Neutrophil (primary cell): ENCODE data around the gene DLEU7.

Experiments
- H3K27ac ChIP-seq: fragments of 200-600 bp; sonication (generic); 2 replicates; pipeline ENCODE4 v1.5.1; 2016; ENCODE audit warnings: mild to moderate bottlenecking, moderate library complexity
- H3K27me3 ChIP-seq: fragments of 200-600 bp; sonication (generic); 2 replicates; pipeline ENCODE4 v1.6.0; 2016; ENCODE audit warnings: mild to moderate bottlenecking
- H3K36me3 ChIP-seq: fragments of 200-600 bp; sonication (generic); 2 replicates; pipeline ENCODE4 v1.5.1; 2017
- H3K4me1 ChIP-seq, 2 experiments: fragments of 200-600 bp in 1 of 2; sonication (generic) in 1 of 2; 1 replicate in 1 of 2; 2 replicates in 1 of 2; pipeline versions ENCODE4 v1.5.1 to v1.6.1; 2013 to 2016; ENCODE audit warnings: low read depth in 1 of 2, low read length in 1 of 2, mild to moderate bottlenecking in 1 of 2, moderate library complexity in 1 of 2; ENCODE audit not compliant: control insufficient read depth in 1 of 2, insufficient read depth in 1 of 2
- H3K4me3 ChIP-seq, 2 experiments: fragments of 200-600 bp in 1 of 2; sonication (generic) in 1 of 2; 1 replicate in 1 of 2; 2 replicates in 1 of 2; pipeline ENCODE4 v1.5.1; 2013 to 2016; ENCODE audit warnings: low read depth in 1 of 2, low read length in 1 of 2, mild to moderate bottlenecking in 1 of 2, moderate library complexity in 1 of 2
- H3K9me3 ChIP-seq: fragments of 200-600 bp; sonication (generic); 2 replicates; pipeline ENCODE4 v1.5.1; 2016
- TF ChIP-seq, protein P1 (sequence below): fragments of 200-600 bp; sonication (generic); IDR thresholded peaks from 2 replicates; pipeline ENCODE4 v1.5.1; 2016; ENCODE audit warnings: antibody characterized with exemption

The DLEU7 gene

GRCh38 chr13:50809133-50810090 is 34.1 kb downstream of the DLEU7 start:
- no peak overlapping the region for H3K27ac ChIP-seq
- no peaks in the 10 kb centered on the region for H3K27me3 ChIP-seq
- no peaks in the 10 kb centered on the region for H3K9me3 ChIP-seq
- H3K4me3 ChIP-seq, result no peak overlapping the region
- TF ChIP-seq, protein P1, sequence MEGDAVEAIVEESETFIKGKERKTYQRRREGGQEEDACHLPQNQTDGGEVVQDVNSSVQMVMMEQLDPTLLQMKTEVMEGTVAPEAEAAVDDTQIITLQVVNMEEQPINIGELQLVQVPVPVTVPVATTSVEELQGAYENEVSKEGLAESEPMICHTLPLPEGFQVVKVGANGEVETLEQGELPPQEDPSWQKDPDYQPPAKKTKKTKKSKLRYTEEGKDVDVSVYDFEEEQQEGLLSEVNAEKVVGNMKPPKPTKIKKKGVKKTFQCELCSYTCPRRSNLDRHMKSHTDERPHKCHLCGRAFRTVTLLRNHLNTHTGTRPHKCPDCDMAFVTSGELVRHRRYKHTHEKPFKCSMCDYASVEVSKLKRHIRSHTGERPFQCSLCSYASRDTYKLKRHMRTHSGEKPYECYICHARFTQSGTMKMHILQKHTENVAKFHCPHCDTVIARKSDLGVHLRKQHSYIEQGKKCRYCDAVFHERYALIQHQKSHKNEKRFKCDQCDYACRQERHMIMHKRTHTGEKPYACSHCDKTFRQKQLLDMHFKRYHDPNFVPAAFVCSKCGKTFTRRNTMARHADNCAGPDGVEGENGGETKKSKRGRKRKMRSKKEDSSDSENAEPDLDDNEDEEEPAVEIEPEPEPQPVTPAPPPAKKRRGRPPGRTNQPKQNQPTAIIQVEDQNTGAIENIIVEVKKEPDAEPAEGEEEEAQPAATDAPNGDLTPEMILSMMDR, result no peak
- H3K36me3 ChIP-seq, result no peaks in the 10 kb centered on the region
- H3K4me1 ChIP-seq, result peaks cover 4 to 9% of the 10 kb centered on the region in 2 experiments

DNA sequence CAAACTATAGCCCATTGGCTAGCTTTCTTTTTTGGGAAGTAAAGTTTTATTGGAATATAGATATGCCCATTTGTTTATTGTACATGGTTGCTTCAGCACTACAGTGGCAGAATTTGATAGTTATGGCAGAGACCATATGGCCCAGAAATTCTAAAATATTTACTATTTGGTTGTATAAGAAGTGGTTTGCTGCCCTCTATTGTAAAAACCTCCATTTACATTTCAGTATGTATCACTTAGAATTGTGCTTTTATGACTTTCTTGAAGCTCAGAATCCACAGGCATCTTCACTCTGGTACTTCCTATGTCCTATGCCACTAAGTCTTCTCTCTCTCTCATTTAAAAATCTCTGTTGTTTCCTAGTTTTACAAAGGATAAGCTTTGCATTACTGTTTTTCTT is 37.7 kb downstream of the DLEU7 start:
- Histone ChIP-seq H3K9me3 (no peaks in the 10 kb centered on the region), H3K27ac (no peak overlapping the region), H3K27me3 (no peaks in the 10 kb centered on the region), H3K36me3 (no peaks in the 10 kb centered on the region), H3K4me3 (no peak overlapping the region), H3K4me1 (peaks cover 0 to 1% of the 10 kb centered on the region in 2 experiments)
- TF ChIP-seq, protein P1, result no peak

DNA sequence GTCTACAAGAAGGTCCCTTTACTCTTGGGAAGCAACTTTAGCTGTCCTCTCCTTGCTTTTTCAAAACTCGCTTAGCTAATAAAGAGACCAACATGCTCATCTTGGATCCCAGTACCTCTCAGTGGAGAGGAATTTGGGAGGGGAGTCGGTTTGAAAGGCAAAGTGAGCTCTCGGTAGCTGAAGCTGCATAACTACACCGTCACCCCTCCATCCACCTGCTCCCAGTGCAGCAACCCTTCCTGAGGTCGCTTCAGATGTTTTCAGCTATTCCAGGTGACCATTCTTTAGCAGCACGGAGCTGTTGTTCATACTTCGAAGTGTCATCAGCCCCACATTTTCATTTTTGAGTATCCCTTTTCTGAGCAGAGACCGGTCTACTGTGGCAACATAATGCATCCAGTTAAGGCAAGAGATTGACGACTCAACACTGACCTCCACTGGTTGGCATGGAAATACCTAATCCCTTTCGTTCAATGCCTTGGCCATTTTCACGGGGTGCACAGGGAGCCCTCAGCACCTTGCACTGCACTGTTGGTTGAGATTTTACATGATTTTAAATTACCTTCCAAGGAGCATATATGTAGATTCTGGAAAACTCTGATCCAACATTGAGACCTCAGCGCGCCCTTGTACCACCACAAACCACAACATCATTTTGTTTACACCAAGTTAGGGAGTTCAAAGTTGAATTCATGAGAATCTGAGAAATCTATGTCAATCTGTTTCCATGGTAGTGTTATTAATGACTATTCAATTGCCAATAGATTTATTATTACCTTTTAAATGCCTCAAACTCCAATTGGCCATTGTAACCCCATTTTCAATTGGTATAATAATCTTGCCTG is 42.2 kb downstream of the DLEU7 start:
- Histone ChIP-seq H3K27ac (no peak overlapping the region), H3K27me3 (no peaks in the 10 kb centered on the region)

DNA sequence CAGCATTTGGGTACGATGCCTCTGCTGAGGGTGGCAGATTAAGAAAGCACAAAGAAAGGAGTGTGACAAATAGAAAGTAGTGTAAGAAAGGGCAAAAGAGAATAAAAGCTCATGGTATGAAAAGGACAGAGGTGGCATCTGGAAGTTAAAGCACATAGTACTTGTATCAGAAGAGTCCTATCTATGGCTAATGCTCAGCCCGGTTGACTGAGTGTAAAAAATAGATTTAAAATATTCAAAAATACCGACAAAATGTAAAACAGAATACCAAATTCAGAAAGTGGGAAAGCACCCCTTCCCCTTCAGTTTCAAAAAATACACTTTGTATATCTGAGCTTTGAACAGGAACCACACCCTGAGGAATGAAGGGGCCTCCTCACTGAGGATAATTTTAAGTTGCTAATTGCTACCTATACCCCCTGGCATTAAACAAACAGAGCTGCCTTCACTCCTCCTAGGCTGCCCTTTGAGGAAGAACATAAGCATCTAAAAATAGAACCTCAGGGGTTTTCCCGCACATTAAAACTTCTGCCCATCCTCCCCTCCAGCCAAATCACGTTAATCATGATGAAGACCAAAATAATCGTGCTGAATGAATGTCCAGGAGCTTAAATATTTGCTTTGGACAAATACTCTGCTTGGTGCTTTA is 43.3 kb downstream of the DLEU7 start:
- Histone ChIP-seq H3K9me3 (no peaks in the 10 kb centered on the region), H3K4me1 (no peaks in the 10 kb centered on the region), H3K27ac (no peak overlapping the region), H3K4me3 (no peak overlapping the region), H3K27me3 (no peaks in the 10 kb centered on the region), H3K36me3 (no peaks in the 10 kb centered on the region)
- TF ChIP-seq, protein P1, result no peak

More for the DNA sequence above, 42.2 kb downstream of the DLEU7 start:
- H3K4me1 ChIP-seq, result no peaks in the 10 kb centered on the region
- no peak overlapping the region for H3K4me3 ChIP-seq
- TF ChIP-seq, protein P1, result peak; percentile 78
- no peaks in the 10 kb centered on the region for H3K9me3 ChIP-seq
- H3K36me3 ChIP-seq, result no peaks in the 10 kb centered on the region

DNA sequence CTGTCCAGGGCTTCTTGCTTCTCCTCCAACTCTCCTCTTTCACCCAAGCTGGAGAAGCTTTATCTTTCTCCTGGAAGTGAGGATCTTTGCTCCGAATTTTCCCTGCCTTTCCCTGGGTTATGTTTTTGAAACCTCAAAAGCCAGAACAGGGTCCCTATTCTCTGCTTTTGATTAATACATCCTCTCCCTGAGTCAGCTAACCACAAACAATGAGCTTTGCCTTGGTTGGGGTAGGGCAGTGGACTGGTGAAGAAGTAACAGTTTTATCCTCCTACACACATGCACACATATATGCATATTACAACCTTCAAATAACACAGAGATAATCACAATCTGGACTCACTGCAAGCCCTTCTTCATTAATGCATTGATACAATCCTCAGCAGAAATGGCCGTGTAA is 44.6 kb downstream of the DLEU7 start:
- Histone ChIP-seq H3K27ac (no peak overlapping the region), H3K9me3 (no peaks in the 10 kb centered on the region), H3K4me1 (no peaks in the 10 kb centered on the region), H3K27me3 (no peaks in the 10 kb centered on the region), H3K36me3 (no peaks in the 10 kb centered on the region), H3K4me3 (no peak overlapping the region)
- TF ChIP-seq, protein P1, result no peak
